Stimulated activated CD8-positive, alpha-beta memory T cell treated with anti-CD3 and anti-CD28 coated beads, Interleukin-15, amount 100 ng/mL, for 1 hour (primary cell): ENCODE data around the gene INAFM2.

ENCODE experiments used
- DNase-seq: peaks from one replicate; pipeline ENCODE4 v3.0.0-alpha.2; 2020; ENCODE audit warnings: low read depth

INAFM2 gene

DNA sequence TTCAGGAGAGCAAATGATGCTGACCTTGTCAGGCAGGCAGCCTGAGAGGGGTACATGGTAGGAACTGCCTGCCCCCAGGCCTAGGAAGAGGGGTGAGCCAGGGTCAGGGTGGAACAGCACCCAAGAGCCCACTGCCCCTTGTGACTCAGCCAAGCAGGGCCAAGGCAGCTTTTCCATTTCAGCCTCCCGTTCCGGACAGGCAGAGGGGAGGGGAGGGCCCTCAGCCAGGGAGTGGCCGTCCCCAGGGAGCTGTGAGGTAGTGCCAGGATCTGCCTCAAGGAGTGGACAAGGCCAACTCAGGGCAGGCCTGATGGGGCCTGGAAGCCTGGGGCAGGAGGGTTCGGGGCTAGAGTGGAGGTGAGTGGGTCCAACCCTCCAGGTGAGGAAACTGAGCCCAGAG, 35.5 kb upstream of the INAFM2 start:
- no peak for DNase-seq

DNA sequence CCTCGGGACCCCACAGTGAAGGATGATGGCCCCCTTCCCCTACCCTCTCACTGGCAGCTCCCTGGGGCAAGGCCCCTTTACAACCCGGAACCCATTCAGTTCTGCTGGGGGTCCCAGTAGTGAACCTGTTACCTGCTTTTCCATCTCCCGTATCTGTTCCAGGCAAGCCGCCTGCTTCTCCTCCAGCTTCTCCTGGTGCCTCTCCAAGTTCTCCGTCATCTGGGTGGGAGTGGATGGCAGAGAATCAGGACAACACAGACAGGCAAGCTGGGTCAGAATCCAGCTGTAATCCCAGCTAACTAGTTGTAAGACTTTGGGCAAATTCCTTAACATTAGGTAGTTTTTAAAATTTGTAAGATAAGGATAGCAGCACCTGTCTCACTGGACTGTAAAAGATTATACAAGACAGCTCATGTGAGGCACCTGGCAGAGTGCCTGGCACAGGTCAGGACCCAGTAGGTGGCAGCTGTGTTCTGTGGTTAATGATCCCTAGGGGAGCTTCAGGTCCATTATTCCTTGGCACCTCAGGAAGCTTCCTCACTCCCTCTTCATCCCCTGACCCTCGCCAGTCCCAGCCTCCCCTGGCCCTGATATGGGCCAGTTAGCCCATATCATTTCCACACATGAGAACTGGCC, 34.2 kb upstream of the INAFM2 start:
- DNase-seq, result no peak

GRCh38 chr15:40290545-40290917, 33.0 kb upstream of the INAFM2 start:
- DNase-seq, result no peak

- DNase-seq, result no peak
Measured at GRCh38 chr15:40290918-40291574, 32.4 kb upstream of the INAFM2 start.

GRCh38 chr15:40292246-40292645, 31.2 kb upstream of the INAFM2 start:
- no peak for DNase-seq

DNA sequence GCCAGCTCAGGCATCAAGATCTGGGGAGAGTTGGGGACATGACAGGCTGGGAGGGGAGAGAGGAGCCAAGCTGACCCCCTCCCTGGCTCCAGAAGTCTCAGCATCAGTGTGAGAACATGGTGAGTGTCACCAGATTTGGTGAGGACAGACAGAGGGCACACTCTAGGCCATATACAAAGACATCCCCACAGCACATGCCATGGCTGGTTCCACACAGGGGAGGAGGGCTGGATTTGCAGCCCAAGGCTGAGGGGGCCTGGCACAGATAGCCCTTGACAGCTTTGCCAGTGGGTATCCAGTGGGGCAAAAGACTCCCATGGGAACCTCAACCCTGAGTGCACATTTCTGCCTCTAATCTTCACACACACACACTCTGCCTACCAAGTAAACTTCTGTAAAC, 30.5 kb upstream of the INAFM2 start:
- no peak for DNase-seq

DNA sequence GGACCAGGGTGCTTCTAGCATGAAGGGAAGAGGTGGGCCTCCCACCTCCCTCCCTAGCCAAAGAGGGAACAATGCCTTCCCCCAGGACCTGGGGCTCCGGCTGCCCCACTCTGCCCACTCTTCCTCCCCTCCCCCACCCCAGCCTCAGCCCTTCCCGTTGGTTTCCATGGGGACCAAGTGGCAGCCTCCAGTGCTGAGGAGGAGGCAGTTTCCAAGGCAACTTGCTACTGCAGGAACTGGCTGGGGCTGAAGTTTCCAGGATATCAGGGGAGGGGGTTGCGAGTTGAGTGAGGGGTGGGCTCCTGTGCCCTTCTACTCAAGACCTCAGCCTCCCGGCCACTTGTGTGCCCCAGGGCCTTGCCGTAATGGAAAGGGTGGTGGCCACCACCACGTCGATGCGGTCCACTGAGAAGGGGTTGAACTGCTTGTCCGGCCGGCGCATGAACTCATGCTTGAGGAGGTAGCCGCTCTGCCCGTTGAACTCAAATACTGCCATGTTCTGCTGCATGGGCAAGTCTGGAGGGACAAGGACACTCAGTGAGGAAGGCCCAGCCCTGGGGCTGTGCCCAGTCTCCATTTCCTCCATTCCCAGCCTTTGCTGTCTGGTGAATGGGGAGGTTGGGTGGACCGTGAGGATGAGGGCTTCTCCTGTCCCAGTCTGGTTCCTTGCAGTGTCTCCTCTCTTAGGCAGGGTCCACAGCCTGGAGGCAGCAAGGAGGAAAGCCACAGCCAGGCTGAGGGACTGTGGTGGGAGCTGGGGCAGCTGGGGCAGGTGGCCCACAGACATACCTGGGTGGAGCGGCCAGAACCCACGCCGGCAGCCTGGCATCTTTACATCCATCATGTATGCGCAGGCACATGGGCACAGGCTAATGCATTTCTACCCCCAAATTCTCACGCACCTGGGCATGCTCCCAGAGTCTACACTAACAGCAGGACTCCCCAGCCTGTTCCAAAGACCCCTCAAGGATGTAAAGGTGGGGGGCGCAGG, 29.3 kb upstream of the INAFM2 start:
- no peak for DNase-seq

GRCh38 chr15:40295297-40295696, 28.2 kb upstream of the INAFM2 start:
- DNase-seq, result no peak

GRCh38 chr15:40295877-40296560, 27.5 kb upstream of the INAFM2 start:
- DNase-seq, result no peak

- DNase-seq, result no peak
Measured at GRCh38 chr15:40296561-40297230, 26.8 kb upstream of the INAFM2 start.

- no peak for DNase-seq
Measured at GRCh38 chr15:40297356-40297755, 26.1 kb upstream of the INAFM2 start.

- DNase-seq, result no peak
Measured at GRCh38 chr15:40298216-40298935, 25.1 kb upstream of the INAFM2 start.

DNA sequence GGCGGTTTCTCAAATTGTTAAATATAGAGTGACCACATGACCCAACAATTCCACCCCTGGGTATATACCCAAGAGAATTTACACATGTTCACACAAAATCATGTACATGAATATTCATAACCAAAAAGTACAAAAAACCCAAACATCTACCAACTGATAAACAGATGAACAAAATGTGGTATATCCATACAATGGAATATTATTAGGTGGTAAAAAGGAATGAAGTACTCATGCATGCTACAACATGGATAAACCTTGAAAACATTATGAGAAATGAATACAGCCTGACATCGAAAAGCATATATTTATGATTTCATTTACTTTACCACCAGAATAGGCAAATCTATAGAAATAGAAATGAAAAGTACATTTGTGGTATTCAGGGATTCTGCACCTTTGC, 23.1 kb upstream of the INAFM2 start:
- no peak for DNase-seq

- DNase-seq, result no peak
Measured at GRCh38 chr15:40300771-40301170, 22.7 kb upstream of the INAFM2 start.

GRCh38 chr15:40301467-40302179, 21.9 kb upstream of the INAFM2 start:
- DNase-seq, result no peak

DNA sequence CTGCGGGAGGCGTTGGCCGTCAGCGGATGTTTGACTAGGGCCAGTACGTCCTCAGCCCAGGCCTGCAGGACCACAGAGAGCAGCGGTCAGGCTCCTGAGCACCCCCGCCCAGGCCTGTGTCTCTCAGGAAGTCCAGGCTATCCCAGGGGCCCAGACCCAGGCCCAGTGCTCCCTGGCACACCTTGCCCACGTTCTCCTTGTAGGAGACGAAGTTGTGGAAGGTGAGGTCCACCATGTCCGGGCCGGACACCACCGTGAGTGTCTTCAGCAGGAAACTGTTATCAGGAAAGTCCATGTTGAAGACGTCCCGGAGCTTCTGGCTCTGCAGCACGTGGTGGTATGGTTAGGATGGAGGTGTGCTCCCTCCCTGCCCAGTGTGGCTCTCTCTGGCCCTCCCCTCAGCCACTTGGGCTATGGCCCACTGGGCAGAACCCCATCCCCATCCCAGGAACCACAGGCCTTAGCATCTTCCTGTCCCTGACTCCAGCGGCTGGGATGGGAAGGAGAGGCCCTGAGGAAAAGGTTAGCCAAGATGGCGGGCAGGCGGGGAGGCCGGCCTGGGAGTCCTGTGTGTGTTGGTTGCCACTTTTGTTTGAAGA, 21.1 kb upstream of the INAFM2 start:
- DNase-seq, result no peak

DNA sequence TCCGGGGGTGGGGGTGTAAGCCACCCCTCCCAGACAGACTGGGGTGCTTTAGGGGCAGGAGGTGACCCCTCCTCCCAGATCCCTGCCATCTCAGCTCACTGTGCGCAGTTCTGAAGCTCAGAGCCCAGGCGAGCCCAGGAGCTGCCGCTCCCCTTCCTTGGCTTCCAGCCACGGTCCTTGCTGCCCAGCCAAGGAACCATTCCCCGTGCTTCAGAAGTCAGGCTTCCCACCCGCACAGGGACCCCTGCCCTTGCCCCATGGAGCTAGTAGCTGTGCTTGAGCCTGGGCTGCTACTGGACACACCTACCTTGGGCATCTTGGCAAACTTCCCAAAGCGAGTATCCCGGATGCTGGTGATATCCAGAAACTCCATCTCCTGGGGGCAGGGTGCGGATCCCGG, 20.5 kb upstream of the INAFM2 start:
- no peak for DNase-seq

- no peak for DNase-seq
Measured at GRCh38 chr15:40303576-40303975, 19.9 kb upstream of the INAFM2 start.

- no peak for DNase-seq
Measured at GRCh38 chr15:40305281-40305680, 18.2 kb upstream of the INAFM2 start.

GRCh38 chr15:40306371-40306770, 17.1 kb upstream of the INAFM2 start:
- DNase-seq, result no peak
